Measurements from ENCODE around the gene ZNF385B. TPM values are rescaled to one million over a fixed set of nuclear protein-coding genes. Genes with fewer than 3 reads are reported as not detected.
A peak's percentile ranks its signal among the peaks of the same experiment; 100 is the strongest.

ZNF385B gene
- total and polyA plus RNA-seq, 9 of the 15 experiments (the other 6 are each of a cell fraction or from before 2014, with no cell fraction given): 0.50 TPM; not detected in 8

GRCh38 chr2:179825494-179825893 lies 35.9 kb downstream of the ZNF385B start (continued):
- TF ChIP-seq BRF1 (IDR thresholded peaks at IDR 0.05; ENCODE audit: borderline replicate concordance, extremely low read depth, insufficient read length): no peak
- no peak for TF ChIP-seq CTCF (IDR thresholded peaks at IDR 0.05 in 2 of 3, conservative IDR thresholded peaks at IDR 0.05 in 1 of 3; ENCODE audit: insufficient read depth in 2 of 3, low read depth in 1 of 3, low read length in 3 of 3)
- TF ChIP-seq, protein P1, sequence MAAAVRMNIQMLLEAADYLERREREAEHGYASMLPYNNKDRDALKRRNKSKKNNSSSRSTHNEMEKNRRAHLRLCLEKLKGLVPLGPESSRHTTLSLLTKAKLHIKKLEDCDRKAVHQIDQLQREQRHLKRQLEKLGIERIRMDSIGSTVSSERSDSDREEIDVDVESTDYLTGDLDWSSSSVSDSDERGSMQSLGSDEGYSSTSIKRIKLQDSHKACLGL (CRISPR knock-in tag; IDR thresholded peaks at IDR 0.05; ENCODE audit: borderline replicate concordance, poor library complexity, severe bottlenecking): no peak
- TF ChIP-seq, protein P2, sequence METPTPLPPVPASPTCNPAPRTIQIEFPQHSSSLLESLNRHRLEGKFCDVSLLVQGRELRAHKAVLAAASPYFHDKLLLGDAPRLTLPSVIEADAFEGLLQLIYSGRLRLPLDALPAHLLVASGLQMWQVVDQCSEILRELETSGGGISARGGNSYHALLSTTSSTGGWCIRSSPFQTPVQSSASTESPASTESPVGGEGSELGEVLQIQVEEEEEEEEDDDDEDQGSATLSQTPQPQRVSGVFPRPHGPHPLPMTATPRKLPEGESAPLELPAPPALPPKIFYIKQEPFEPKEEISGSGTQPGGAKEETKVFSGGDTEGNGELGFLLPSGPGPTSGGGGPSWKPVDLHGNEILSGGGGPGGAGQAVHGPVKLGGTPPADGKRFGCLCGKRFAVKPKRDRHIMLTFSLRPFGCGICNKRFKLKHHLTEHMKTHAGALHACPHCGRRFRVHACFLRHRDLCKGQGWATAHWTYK (CRISPR knock-in tag; IDR thresholded peaks at IDR 0.05): no peak
- TF ChIP-seq ZC3H8 (IDR thresholded peaks at IDR 0.05): no peak
- TF ChIP-seq SMARCE1 (IDR thresholded peaks at IDR 0.05): peak; percentile 71; the same call in 1 of the 2 replicates
- no peak for TF ChIP-seq MTA1 (IDR thresholded peaks at IDR 0.05; ENCODE audit: borderline replicate concordance)
- no peak for TF ChIP-seq SNIP1 (IDR thresholded peaks at IDR 0.05; ENCODE audit: low read depth)
- no peak for TF ChIP-seq U2AF2 (optimal IDR thresholded peaks at IDR 0.05; ENCODE audit: low read depth, low read length)
- TF ChIP-seq EZH2 (IDR thresholded peaks at IDR 0.05; ENCODE audit: borderline replicate concordance, low read depth, low read length): no peak
- no peak for TF ChIP-seq STAT5B (CRISPR knock-in tag; IDR thresholded peaks at IDR 0.05)
- TF ChIP-seq C11orf30 (IDR thresholded peaks at IDR 0.05; ENCODE audit: low read depth): no peak
- TF ChIP-seq TOE1 (IDR thresholded peaks at IDR 0.05; ENCODE audit: borderline replicate concordance): no peak
- TF ChIP-seq TOE1 (CRISPR knock-in tag; IDR thresholded peaks at IDR 0.05; ENCODE audit: borderline replicate concordance, low read depth): no peak
- TF ChIP-seq SMARCC2 (IDR thresholded peaks at IDR 0.05; ENCODE audit: low read depth): no peak
- TF ChIP-seq CBX3 (IDR thresholded peaks at IDR 0.05; ENCODE audit: borderline replicate concordance in 1 of 2, low read length in 2 of 2): peak in 1 of 2 experiments; percentile 46; a peak in 1 of 3 replicates
- TF ChIP-seq CEBPB (tag; IDR thresholded peaks at IDR 0.05): peak; percentile 66
- TF ChIP-seq SLC30A9 (CRISPR knock-in tag; IDR thresholded peaks at IDR 0.05): no peak
- no peak for TF ChIP-seq MTF1 (CRISPR knock-in tag; IDR thresholded peaks at IDR 0.05; ENCODE audit: borderline replicate concordance)
- TF ChIP-seq LEF1 (IDR thresholded peaks at IDR 0.05): 0 out of 2 replicates have a peak, but pooled peaks have one; percentile 50
- no peak for TF ChIP-seq ZNF3 (CRISPR knock-in tag; IDR thresholded peaks at IDR 0.05)
- peak; percentile 69 for TF ChIP-seq CBFA2T3 (IDR thresholded peaks at IDR 0.05)
- no peak for TF ChIP-seq HEY1 (CRISPR knock-in tag; IDR thresholded peaks at IDR 0.05; ENCODE audit: borderline replicate concordance)
- no peak for TF ChIP-seq NFYB (IDR thresholded peaks at IDR 0.05; ENCODE audit: extremely low read depth, insufficient read length)
- TF ChIP-seq NFRKB (IDR thresholded peaks at IDR 0.05; ENCODE audit: low read depth): no peak
- no peak for TF ChIP-seq SAFB2 (IDR thresholded peaks at IDR 0.05; ENCODE audit: borderline replicate concordance, low read depth, low read length, severe bottlenecking)
- TF ChIP-seq DPF2 (IDR thresholded peaks at IDR 0.05): peak; percentile 65
- no peak for TF ChIP-seq SIN3B (IDR thresholded peaks at IDR 0.05; ENCODE audit: low read depth)
